ENCODE data around the gene INTS3.

Gene INTS3

GRCh38 chr1:153775458-153776327, 47.8 kb downstream of the INTS3 start:
- peak; percentile 58 for DNase-seq (ENCODE audit: low read depth)

GRCh38 chr1:153776352-153776751, 48.5 kb downstream of the INTS3 start:
- DNase-seq (ENCODE audit: low read depth) = no peak
- TF ChIP-seq CTCF (conservative IDR thresholded peaks at IDR 0.05; ENCODE audit: control insufficient read depth, insufficient read depth, low read depth, low read length) = no peak
- peak overlapping the region; percentile 65 for H3K4me3 ChIP-seq (ENCODE audit: control insufficient read depth, low read depth, low read length)

More at GRCh38 chr1:153775458-153776327, 47.8 kb downstream of the INTS3 start:
- H3K4me3 ChIP-seq (ENCODE audit: control insufficient read depth, low read depth, low read length) = peak overlapping the region; percentile 65
- TF ChIP-seq CTCF (conservative IDR thresholded peaks at IDR 0.05; ENCODE audit: control insufficient read depth, insufficient read depth, low read depth, low read length) = no peak

GRCh38 chr1:153776845-153777370, 49.1 kb downstream of the INTS3 start:
- no peak for TF ChIP-seq CTCF (conservative IDR thresholded peaks at IDR 0.05; ENCODE audit: control insufficient read depth, insufficient read depth, low read depth, low read length)
- no peak overlapping the region for H3K4me3 ChIP-seq (ENCODE audit: control insufficient read depth, low read depth, low read length)
- no peak for DNase-seq (ENCODE audit: low read depth)

- H3K4me3 ChIP-seq (ENCODE audit: control insufficient read depth, low read depth, low read length) = no peak overlapping the region
- no peak for TF ChIP-seq CTCF (conservative IDR thresholded peaks at IDR 0.05; ENCODE audit: control insufficient read depth, insufficient read depth, low read depth, low read length)
- DNase-seq (ENCODE audit: low read depth) = peak; percentile 49
Measured at GRCh38 chr1:153777648-153778047, 49.8 kb downstream of the INTS3 start.

- TF ChIP-seq CTCF (conservative IDR thresholded peaks at IDR 0.05; ENCODE audit: control insufficient read depth, insufficient read depth, low read depth, low read length) = no peak
- H3K4me3 ChIP-seq (ENCODE audit: control insufficient read depth, low read depth, low read length) = no peak overlapping the region
- no peak for DNase-seq (ENCODE audit: low read depth)
Measured at GRCh38 chr1:153778051-153778823, 50.4 kb downstream of the INTS3 start.

- no peak for TF ChIP-seq CTCF (conservative IDR thresholded peaks at IDR 0.05; ENCODE audit: control insufficient read depth, insufficient read depth, low read depth, low read length)
- DNase-seq (ENCODE audit: low read depth) = no peak
Measured at GRCh38 chr1:153778824-153779519, 51.1 kb downstream of the INTS3 start.

More at GRCh38 chr1:153778824-153779519, 51.1 kb downstream of the INTS3 start:
- H3K4me3 ChIP-seq (ENCODE audit: control insufficient read depth, low read depth, low read length) = no peak overlapping the region

Data from fibroblast of mammary gland (primary cell).